A172 (cell line): Measurements from ENCODE around the gene ADGRF5. TPM values are rescaled to one million over a fixed set of nuclear protein-coding genes. Genes with fewer than 3 reads are reported as not detected.
"Not testable (repeated sequence)": the region's sequence is repeated elsewhere in the genome, so short reads cannot be mapped to it uniquely, and the experiment has no call there.

ENCODE experiments used
- DNase-seq: peaks from one replicate; pipeline ENCODE4 v3.0.0-alpha.2; 2015; ENCODE audit warnings: low spot score
- total RNA-seq: library from RNA; depleted of rRNA; stranded (reverse); fragments of >200 nt; shearing (Covaris generic); gene quantifications from 2 replicates; pipeline ENCODE4 v1.2.3, GENCODE V29; 2014

Gene ADGRF5
- total RNA-seq, 1 experiment from 2014 or later = 0.19 TPM

DNA sequence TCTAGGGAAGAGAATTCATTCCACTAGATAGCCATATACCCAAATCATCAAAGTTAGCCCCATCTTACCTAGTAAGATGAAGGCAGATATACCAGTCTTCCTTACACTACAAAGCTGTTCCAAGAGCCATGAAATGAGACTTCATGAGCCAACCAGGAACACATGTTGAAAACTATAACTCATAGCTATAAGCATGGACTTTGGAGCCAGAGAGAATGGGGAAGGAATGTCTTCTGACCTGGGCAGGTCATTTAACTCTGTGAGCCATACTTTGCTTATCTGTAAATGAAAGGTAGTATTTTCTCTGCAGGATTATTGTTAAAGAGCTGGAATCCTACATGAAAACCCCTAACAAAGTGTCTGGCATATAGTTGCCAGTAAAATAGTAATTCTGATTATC lies 27.3 kb downstream of the ADGRF5 start:
- no peak for DNase-seq

DNA sequence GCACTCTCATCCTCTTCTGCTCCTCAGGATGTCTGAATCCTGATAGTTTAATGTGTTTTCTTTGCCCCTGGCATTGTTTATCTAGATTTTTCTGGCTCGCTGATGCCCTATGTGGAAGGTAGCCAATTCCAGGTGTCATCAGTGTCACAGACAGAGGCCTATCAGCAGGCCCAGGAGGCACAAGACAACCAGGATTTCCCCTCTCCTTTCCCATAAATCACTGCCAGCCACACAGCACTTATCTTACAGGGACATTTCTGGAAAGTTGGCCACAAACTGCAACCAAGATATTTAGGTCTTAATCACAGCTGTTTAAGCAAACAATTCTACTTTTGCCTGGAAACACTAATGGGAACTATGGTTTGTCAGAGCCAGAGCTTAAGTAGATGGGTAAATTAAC lies 28.1 kb downstream of the ADGRF5 start:
- no peak for DNase-seq

DNA sequence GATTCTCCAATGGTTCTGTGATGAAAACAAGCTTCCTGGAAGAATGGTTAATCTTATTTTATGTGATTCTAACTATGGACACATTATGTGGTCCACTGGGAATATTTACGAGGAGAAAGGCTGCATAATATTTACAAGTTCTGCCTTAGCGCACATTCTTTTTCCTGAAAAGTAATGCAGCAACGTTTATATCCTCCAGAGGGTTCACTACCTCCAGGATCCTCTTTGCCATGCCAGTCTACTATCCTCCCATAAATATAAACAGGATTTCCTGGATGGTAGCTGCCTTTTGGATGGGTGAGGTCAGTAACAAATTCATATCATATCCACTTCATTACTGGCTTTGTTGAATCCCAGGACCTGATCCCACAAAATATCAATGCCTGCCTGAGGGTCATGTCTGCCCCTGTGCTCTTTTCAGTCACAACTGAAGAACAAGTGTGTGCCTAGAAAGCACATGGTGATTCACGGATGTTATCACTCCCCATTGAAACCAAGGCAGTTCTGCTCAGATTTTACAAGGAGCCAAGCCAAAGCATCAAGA lies 30.4 kb downstream of the ADGRF5 start:
- no peak for DNase-seq

DNA sequence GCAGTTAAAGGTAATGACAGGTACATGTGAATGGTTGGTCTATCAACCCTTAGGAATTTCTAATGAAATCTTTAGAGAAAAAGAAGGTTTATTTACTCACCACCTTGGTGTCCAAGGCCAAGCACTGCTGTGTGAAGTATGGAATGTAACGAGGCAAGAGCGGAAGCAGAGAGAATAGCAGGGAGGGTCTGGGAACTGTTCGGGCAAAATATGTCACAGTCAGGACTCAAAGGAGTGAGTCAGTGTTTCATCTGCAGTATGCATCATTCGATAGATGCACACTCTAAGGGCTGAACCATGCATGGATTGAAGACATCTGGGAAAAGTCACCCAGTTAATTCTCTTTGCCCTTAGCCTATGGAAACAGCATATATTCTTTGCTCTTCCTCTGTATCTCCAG lies 33.2 kb downstream of the ADGRF5 start:
- DNase-seq = no peak

DNA sequence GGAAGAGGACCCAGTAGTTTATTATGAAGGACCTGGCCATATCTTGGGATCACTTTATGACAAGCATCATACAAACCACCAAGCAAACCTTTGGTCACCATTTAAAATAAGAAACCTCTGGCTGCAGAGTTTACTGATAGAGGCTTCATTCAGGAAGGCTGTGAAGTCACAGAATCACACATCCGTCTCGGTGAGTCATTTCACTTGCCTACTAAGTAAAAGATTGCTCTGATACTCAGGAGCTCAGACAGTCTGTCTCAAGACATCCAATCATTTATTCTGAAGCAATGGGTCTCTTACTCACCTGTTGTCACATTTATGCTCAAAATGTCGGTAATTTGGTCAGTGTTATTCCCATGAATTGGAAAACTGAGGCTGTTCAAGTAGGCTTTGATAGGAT lies 33.7 kb downstream of the ADGRF5 start:
- DNase-seq = peak; percentile 21

DNA sequence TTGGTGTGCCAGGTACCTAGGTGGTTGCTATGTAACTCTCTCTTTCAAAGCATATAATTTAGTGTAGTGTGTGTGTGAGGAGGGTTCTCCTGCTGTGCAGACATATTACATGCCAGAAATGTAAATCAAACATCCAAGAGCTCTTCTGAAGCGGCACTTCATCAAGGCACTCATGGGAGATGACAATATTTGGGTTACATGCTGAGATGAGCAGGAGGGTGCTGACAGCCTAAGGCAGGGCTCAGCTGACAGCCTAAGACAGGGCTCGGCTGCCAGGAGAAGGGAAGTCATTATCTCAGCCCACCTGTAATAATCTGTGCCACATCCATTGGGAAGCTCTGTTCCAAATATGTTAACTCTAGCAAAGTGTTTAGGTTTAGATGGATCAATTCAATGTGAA lies 39.1 kb downstream of the ADGRF5 start:
- no peak for DNase-seq

DNA sequence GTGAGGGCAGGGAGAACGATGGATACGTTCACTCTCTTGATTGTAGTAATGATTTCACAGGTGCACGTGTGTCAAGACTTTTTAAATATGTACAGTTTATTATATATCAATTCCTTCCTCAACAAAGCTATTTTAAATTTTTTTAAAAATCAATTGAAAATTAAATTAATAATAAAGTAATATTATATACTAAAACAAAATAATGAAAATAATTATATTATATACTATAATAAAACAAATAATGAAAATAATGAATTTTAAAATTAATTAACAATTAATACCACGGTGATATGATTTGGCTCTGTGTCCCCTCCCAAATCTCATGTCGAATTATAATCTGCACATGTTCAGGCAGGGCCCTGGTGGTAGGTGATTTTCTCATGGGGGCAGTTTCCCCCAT lies 42.7 kb downstream of the ADGRF5 start:
- DNase-seq = no peak

DNA sequence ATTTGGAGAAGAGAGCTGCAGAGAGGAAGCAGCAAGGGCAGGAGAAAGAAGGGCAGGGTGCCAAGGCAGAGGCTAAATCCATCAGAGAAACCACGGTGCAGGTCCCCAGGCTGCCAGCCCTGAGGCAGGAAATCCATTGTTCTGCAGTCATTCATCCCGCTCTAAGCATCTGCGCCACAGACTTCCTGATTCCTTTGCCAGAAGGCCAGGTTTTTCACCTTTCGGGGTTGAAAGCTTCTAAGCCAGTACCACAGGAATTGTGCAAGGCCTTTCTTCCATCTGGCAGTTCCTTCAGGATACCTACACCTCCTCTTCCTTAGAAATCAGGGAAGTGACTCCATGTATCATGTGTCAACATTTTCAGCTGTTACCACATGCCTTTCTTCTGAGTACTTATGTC lies 45.6 kb downstream of the ADGRF5 start:
- DNase-seq = peak; percentile 45

DNA sequence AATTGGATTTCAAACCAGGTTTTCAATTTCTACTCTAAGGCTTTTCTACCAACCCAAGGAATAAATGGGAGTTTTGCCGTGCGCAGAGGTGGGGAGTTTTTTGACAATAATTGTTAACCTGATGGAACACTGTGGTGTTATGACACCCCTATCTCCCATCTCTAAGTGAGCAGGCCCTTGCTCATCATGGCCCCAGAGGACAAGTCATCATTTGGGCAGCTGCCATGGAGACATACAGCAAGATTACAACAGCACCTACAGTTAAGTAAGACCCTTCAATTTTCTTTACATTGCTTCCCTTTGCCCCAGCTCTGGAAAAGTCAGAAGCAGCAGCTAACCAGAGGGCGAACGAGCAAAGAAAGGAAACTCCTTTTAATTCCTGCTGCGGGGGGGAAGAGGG lies 54.3 kb downstream of the ADGRF5 start:
- DNase-seq = no peak

DNA sequence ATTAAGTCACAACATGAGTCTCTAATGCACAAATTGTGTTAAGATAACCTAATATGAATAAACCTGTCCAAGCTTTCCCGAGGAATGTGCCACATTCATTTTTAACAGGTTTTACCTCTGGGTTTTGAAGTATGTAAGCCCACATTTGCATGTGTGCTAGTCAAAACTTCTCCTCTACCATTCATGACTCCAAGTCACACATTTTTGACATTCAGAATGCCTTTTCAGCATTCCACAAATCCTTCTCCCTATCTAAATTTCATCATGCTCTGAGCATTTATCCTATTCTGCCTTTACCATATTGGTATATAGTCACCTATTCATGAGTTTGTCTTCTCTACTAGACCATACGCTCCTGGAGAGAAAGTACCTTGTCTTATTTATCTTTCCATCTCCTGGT lies 56.5 kb downstream of the ADGRF5 start:
- DNase-seq = no peak

DNA sequence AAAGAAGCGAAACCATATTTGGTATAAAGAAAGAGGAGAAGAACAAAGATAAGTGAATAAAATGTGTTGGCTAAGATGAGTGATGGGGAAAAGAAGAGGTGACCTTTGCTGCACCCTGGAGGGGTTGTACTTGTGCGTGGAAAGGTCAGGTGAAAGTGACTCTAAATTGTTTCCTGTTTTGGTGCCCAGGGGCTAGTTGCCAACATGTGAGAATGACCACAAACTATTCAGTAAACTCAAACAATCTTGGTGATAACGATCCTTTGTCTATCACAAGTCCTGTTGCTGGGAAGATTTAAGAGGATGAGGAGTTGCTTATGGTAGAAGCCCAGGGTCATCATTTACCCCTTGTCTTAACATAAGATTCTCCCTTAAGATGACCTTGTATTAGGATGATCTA lies 57.9 kb downstream of the ADGRF5 start:
- no peak for DNase-seq

DNA sequence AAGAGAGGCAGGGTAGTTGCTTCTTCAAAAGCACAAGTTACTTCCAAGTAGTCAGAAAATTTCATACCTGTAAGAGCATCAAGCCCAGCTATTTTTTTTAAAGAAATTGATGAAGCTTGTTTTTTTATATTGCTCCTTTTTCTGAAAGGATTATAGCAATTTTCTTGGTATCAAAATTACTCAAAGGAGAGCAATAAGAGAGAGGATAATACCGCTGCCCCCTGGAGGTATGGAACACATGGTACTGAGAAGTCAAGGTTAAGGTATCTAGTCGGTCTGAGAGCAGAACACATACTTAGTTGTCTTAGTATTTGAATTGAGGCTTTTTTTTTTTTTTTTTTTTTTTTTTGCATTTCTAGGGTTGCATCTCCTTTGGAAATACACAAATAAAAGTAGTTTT lies 59.4 kb downstream of the ADGRF5 start:
- DNase-seq = no peak

DNA sequence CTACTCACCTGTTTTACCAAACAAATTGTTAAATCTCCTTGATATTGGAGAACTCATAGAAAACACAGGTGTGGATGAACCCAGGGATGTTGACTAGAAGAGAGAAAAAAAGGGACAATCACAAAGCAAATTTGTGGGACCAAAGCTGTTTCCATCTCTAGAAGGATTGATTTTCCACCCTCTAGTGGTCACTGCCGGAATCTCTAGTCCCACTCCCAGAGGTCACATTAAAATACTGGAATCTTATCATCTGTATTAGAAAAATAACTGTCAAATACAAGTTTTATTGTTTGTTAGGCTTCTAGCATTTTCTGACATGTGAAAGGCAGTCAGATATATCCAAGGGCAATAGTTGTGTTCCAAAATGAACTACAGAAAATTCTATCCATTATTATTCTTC lies 65.8 kb downstream of the ADGRF5 start:
- DNase-seq = peak; percentile 25

DNA sequence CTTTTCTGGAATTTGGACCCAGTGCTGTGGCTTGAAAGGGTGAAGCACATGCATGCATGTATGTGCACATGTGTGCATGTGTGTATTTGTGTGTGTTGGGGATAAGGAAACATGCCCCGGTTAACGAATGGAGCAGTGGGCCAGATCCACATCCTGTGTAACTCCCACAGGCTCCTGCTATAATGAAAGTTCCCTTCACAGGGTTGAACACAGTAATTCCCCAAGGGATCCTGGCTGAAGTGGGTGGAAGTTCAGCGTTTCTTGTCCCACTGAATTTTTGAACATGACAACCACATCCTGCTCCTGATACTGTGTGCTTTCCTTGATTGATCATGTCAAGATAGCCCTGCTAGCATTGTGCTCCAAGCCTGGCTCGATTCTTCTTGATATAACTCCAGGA lies 70.2 kb downstream of the ADGRF5 start:
- not testable (repeated sequence) for DNase-seq

DNA sequence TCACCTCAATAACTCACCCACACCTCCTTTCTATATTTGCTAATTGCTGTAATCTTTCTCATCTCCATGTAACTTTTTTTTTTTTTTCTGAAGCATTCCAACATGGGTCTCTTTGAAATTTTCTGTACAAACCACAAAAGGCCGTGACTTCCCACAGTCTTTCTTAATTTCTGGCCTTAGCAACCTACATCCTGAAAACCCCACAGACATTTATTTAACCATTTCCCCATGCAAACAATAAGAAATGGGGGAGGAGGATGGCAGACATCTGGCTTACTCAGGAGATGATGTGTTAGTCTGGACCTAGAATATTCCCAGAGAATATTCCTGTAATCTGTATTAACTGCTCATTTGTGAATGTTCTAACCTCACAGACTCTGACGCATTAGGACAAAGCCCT lies 70.9 kb downstream of the ADGRF5 start:
- no peak for DNase-seq

DNA sequence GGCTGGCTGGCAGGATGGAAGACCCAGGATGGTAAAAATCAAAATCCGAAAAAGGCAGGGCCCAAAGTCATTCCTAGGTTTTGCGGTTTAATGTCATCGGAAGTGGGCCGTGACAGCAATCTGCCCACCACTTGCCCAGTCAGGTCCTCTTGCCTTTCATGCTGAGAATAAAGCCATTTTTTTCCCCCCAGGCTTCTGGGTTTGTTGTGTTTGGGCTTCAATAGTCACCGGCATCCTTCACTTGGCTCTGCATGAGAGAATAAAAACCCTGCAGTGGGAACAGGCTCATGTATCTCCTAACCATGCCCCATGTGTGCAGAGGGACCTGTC lies 72.4 kb downstream of the ADGRF5 start:
- DNase-seq = no peak

DNA sequence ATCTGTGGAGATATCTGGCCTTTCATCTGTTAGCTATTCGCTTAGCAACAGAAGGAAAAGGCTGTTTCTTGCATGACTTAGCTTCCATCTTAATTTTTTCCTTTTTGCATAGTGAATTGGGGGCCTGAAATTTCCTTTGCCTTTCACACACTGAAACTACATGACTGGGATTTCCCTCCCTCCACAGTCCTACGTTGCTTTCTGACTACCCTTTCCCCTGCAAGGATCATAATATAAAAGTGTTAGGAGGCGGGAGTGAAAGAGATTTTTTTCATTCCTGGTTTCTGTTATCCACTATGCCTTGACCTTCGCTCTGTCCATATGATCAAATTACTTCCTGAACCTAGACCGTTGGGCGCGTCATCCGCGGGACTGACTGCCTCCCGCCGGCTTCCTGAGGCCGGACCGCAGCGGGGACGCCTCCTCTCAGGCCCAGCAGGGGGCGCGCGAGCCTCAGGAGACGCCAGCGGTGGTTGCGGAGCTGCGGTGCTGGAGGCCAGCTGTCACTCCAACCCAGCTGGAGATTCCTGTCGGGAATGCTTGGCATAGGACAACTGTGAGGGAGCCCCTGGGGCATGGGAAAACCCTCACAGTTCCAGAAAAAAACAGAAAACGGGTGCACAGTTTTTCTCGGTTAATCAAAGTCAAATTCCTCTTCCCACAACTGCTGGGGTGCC lies 72.9 kb downstream of the ADGRF5 start:
- peak; percentile 53 for DNase-seq

DNA sequence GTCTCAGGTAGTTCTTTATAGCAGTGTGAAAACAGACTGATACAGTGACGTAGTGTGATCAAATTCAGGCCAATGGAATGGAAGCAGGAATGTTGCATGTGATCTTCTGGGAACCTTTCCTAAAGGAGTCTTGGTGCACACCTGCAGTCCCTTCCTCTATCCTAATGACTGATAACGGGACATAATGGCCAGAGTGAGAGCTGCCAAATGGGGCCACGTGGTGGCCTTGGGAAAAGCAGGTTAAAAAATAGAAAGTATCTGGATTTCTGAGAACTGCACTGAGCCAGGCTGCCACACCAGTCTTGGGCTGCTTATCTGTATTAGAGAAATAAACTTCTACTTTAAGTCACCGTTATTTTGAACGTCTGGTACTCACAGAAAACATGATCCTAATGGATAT lies 76.6 kb downstream of the ADGRF5 start:
- no peak for DNase-seq

DNA sequence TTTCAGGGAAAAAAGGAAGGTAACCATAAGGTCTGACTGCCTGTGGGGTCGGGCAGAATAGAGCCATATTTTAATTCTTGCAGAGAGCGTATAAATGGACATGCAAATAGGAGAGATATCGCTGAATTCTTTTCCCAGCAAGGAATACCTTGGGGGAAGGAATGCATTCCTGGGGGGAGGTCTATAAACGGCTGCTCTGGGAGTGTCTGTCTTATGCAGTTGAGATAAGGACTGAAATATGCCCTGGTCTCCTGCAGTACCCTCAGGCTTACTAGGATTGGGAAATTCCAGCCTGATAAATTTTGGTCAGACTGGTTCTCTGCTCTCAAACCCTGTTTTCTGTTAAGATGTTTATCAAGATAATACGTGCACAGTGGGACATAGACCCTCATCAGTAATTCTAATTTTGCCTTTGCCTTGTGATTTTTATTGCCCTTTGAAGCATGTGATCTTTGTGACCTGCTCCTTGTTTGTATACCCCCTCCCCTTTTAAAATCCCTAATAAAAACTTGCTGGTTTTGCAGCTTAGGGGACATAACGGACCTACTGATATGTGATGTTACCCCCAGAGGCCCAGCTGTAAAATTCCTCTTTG lies 79.4 kb downstream of the ADGRF5 start:
- DNase-seq = not testable (repeated sequence)

DNA sequence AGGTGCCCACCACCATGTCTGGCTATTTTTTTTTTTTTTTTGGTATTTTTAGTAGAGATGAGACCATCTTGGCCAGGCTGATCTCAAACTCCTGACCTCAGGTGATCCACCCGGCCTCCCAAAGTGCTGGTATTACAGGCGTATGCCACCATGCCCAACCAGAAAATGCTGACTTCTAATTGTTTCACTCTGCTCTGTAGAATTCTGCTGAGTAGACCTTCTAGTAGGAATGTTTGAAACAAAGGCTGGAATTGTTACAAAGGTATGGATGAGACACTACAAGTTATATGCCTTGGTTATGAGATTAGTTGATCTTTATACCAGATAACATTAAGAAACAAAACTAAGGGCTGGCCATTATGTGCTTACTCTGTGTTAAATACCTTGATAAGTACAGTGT lies 83.7 kb downstream of the ADGRF5 start:
- no peak for DNase-seq

DNA sequence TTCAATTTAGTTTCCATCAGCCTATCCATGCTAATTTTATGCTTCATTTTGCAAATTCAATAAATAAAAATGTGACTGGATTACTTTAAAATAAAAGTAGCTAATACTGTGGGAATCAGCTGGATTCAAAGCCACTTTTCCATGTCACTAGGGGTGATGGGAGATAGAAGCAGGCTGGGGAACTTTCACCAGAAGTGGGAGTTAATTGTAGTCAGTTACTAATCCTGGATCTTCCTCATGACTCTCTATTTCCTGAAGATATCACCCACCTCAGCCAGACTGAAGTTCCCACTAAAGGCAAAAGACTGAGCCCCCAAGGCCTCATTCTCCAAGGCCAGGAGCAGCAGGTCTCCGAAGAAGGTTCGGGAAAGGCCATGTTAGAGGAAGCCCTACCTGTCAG lies 86.7 kb downstream of the ADGRF5 start:
- not testable (repeated sequence) for DNase-seq

DNA sequence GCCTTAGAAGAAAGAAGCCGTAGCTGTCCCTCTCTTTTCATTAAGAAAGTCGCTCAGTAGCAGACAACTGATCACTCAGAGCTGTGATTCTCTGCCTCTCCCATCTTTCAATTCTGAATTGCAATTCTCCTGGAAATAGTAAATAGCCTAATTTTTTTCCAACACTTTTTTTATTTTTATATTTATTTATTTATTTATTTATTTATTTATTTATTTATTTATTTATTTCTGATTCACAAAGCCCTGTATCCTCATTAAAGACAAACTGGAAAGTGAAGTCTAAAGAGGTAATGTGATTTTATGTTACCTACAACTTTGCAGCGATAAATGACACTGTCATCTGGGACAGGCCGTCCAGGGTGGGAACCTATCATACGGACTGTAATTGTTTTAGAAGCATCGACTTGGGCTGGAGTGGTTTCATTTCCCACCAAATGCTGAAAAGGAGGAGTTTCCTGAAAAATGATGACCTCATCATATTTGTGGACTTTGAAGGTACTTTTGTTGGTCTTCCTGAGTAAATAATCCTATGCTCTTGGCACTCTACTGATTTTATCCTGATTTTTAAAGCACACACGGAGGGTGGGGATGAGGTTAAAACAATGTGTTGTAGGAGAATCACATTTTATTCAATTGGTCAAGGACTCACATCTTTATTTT lies 87.4 kb downstream of the ADGRF5 start:
- not testable (repeated sequence) for DNase-seq

DNA sequence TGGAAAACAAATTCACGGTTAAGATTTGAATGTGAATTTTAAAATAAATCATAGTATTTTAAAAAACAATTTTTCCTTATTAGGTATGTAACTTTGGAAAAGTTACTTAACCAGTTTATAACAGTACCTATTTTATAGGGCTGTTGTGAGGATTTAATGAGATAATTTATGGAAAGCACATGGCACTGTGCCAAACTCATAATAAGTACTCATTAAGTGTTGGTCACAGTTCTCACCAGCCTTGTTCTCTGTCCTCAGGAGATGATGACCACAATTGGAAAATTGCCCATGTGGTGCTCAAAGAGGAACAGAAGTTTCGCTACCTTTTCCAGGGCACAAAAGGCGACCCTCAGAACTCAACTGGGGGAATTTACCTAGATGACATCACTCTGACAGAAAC lies 88.9 kb downstream of the ADGRF5 start:
- DNase-seq = no peak
